Smooth muscle cell (in vitro differentiated cells): ENCODE data around the gene ANTXR2. TPM values are rescaled to one million over a fixed set of nuclear protein-coding genes. Genes with fewer than 3 reads are reported as not detected.

Experiments
- polyA plus RNA-seq: library from polyadenylated mRNA; unstranded; fragments of >200 nt; fragmentation: Nextera tagmentation; extraction: Ambion mirVana; gene quantifications from 2 replicates; pipeline ENCODE4 v1.2.1, GENCODE V29; 2016
- total RNA-seq: library from RNA; depleted of rRNA; stranded (reverse); fragments of >200 nt; gene quantifications from 2 replicates; pipeline ENCODE4 v1.2.3, GENCODE V29; 2014

Gene ANTXR2
- total and polyA plus RNA-seq, 2 experiments from 2014 or later = 67.6 to 74.5 TPM

Other genes starting within 250 kb of the ANTXR2 start
- gene PRDM8, start 124.3 kb upstream of the ANTXR2 start, total RNA-seq = 0.09 and 0.36 TPM in 2 replicates
- 0.15 and 0.25 TPM in 2 replicates for gene PRDM8, start 124.3 kb upstream of the ANTXR2 start, polyA plus RNA-seq
- gene FGF5, start 193.4 kb upstream of the ANTXR2 start, total RNA-seq = 0.04 TPM in 1 of 2 replicates, not detected in the other
- 0.57 TPM in 1 of 2 replicates, not detected in the other for gene FGF5, start 193.4 kb upstream of the ANTXR2 start, polyA plus RNA-seq